Common myeloid progenitor, CD34-positive (primary cell): ENCODE results near the gene NSUN2.

Experiments used
- CTCF ChIA-PET: fragments of 350-600 bp; sonication (Branson Sonifier 250); formaldehyde crosslinking; loops from one replicate; lab custom pipeline; 2021; ENCODE audit warnings: antibody characterized with exemption; lab: Charles Lee
- POLR2A ChIA-PET: fragments of 350-600 bp; sonication (Branson Sonifier 250); formaldehyde crosslinking; loops from one replicate; lab custom pipeline; 2021; ENCODE audit warnings: antibody characterized with exemption; lab: Charles Lee
- DNase-seq, 3 donors: peaks; one replicate each; pipeline versions ENCODE4 v3.0.0 to v3.0.0-alpha.2; 2013
- H3K27ac ChIP-seq, 2 experiments: 1 replicate in 1 of 2; 2 replicates in 1 of 2; pipeline ENCODE4 v1.7.0; 2013; ENCODE audit warnings: inconsistent platforms in 2 of 2, low read length in 2 of 2, mild to moderate bottlenecking in 2 of 2, low read depth in 1 of 2, moderate library complexity in 1 of 2; ENCODE audit not compliant: severe bottlenecking in 2 of 2, insufficient read depth in 1 of 2, poor library complexity in 1 of 2
- H3K27me3 ChIP-seq, 5 experiments: replicated peaks in 2 of 5; 1 replicate in 3 of 5; 2 replicates in 2 of 5; pipeline versions ENCODE4 v1.6.1 to v1.7.0; 2013; ENCODE audit warnings: low read length in 4 of 5, mild to moderate bottlenecking in 2 of 5, moderate library complexity in 2 of 5, inconsistent platforms in 1 of 5; ENCODE audit not compliant: insufficient read depth in 5 of 5, control insufficient read depth in 4 of 5
- H3K36me3 ChIP-seq, 4 experiments: 1 replicate in 2 of 4; 2 replicates in 2 of 4; pipeline versions ENCODE4 v1.6.1 to v1.7.0; 2013; ENCODE audit warnings: low read length in 3 of 4, control low read depth in 1 of 4, mild to moderate bottlenecking in 1 of 4; ENCODE audit not compliant: control insufficient read depth in 4 of 4, insufficient read depth in 4 of 4
- H3K4me1 ChIP-seq, 4 experiments: 1 replicate in 3 of 4; 2 replicates in 1 of 4; pipeline versions ENCODE4 v1.6.1 to v1.7.1; 2013; ENCODE audit warnings: low read length in 3 of 4, mild to moderate bottlenecking in 3 of 4, control low read depth in 1 of 4, inconsistent platforms in 1 of 4, moderate library complexity in 1 of 4; ENCODE audit not compliant: control insufficient read depth in 4 of 4, insufficient read depth in 4 of 4; ENCODE audit errors: control extremely low read depth in 1 of 4
- H3K4me3 ChIP-seq, 7 experiments: 1 replicate in 4 of 7; 2 replicates in 3 of 7; pipeline versions ENCODE4 v1.5.1 to v1.7.0; 2013; ENCODE audit warnings: mild to moderate bottlenecking in 7 of 7, low read length in 6 of 7, moderate library complexity in 6 of 7, inconsistent platforms in 2 of 7, low read depth in 2 of 7, control low read depth in 1 of 7; ENCODE audit not compliant: insufficient read depth in 4 of 7, control insufficient read depth in 1 of 7; ENCODE audit errors: extremely low read depth in 1 of 7
- H3K9me3 ChIP-seq, 5 experiments: 1 replicate in 4 of 5; 2 replicates in 1 of 5; pipeline versions ENCODE4 v1.6.1 to v1.7.1; 2013; ENCODE audit warnings: low read length in 4 of 5, mild to moderate bottlenecking in 2 of 5, inconsistent platforms in 1 of 5, low read depth in 1 of 5, moderate library complexity in 1 of 5; ENCODE audit not compliant: control insufficient read depth in 4 of 5, insufficient read depth in 2 of 5; ENCODE audit errors: control extremely low read depth in 1 of 5
- WGBS: methylation state at CpG from one replicate; pipeline ENCODE4 v1.1.5; 2013; ENCODE audit not compliant: insufficient coverage; 5-methylcytosine and 5-hydroxymethylcytosine counted together

Gene NSUN2

DNA sequence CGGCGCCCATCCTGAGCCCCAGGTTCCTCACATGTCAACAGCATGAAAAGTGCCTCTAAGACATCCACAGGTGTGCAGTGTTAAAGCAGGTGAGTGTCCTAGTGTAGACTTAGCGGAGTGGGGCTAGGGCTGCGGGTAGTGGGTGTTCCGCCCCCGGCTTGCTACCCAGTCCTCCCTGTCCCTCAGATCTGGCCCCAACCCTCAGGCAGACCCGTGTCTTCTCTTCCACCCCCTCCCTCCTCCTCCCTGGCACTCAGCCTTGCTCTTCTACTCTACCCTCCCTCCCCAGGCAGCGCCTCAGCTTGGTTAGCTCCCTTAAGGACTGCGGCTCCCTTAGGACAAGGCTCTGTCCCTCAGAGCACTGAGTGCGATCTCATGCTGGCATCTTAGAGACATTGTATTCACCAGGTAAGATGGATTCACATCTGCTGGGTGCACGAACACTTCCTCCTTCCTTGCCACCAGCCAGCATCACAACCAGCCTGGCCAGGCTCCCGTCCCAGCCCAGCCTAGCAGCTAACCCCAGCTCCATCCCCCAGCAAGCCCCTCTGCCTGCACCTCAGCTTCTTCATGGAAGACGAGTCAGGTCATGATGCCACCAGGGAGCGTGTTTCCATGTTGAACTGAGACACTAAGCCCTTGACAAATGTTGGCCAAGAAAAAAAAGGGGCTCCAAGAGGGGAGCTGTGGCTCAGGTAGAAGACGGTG, 46.8 kb downstream of the NSUN2 start:
- no peaks in the 10 kb centered on the region for H3K36me3 ChIP-seq
- H3K4me3 ChIP-seq: no peak overlapping the region
- 78% methylated on average over 11 of the region's 15 CpGs for WGBS
- H3K27me3 ChIP-seq: peaks cover 0 to 62% (median 34%) of the 10 kb centered on the region in 5 experiments
- ChIA-PET POLR2A (interaction anchor here (0.7 kb wide), 1 partner anchor 176 kb away, joined by 3 read pairs; no protein-coding TSS in a partner anchor), CTCF (interaction anchor here (1.0 to 1.8 kb wide), 2 partner anchors 9 to 159 kb away, joined by 4 to 5 read pairs; no protein-coding TSS in a partner anchor)
- no peaks in the 10 kb centered on the region for H3K9me3 ChIP-seq
- peaks cover 0 to 11% (median 6%) of the 10 kb centered on the region in 4 experiments for H3K4me1 ChIP-seq
- no peak overlapping the region for H3K27ac ChIP-seq
- no peak for DNase-seq

DNA sequence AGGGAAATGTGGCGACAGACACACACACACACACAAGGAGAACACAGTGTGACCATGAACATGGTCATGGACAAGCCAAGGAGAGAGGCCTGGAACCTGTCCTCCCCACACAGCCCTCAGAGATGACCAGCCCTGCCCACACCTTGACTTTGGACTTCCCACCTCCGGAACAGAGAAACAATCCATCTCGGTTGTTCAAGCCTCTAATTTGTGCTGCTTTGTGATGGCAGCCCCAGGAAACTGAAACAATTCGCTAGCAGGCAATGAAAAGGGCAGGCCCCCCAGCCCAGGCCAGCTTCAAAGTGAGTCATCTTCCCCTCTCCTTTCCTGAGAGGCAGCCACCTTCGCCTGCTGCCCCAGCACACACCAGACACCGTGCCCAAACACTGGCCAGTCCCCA, 47.7 kb downstream of the NSUN2 start:
- no peaks in the 10 kb centered on the region for H3K36me3 ChIP-seq
- 53% methylated on average over 5 of the region's 6 CpGs for WGBS
- peak in 1 of 3 donors; percentile 33 for DNase-seq
- H3K27me3 ChIP-seq: peaks cover 0 to 69% (median 39%) of the 10 kb centered on the region in 5 experiments
- no peak overlapping the region for H3K4me3 ChIP-seq
- H3K27ac ChIP-seq: no peak overlapping the region
- H3K9me3 ChIP-seq: no peaks in the 10 kb centered on the region
- H3K4me1 ChIP-seq: peaks cover 0 to 11% (median 6%) of the 10 kb centered on the region in 4 experiments
- POLR2A ChIA-PET: no interaction called here
- CTCF ChIA-PET: interaction anchor here (1.0 kb wide), 1 partner anchor 160 kb away, joined by 4 read pairs; no protein-coding TSS in a partner anchor

DNA sequence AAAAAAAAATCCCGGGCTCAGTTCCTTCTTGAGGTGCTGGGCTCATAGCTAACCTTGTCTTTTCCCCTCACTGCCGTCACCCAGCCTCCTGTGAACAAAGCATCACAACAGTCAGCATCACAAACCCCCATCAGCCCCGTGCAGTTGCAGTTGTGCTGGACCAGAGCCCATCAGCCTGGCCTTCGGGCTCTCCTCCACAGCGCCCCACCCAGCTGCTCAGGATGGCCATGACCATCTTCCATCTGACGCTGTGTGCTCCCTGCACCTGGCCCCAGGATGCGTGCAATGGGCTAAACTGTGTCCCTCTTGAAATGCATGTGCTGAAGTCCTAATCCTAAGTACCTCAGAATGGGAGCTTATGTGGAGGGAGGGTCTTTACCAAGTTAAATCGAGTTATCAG, 48.1 kb downstream of the NSUN2 start:
- WGBS: 94% methylated on average over 6 of the region's 8 CpGs
- H3K27ac ChIP-seq: no peak overlapping the region
- H3K9me3 ChIP-seq: no peaks in the 10 kb centered on the region
- no peak for DNase-seq
- H3K4me1 ChIP-seq: peaks cover 0 to 11% (median 6%) of the 10 kb centered on the region in 4 experiments
- H3K27me3 ChIP-seq: peaks cover 0 to 74% (median 42%) of the 10 kb centered on the region in 5 experiments
- CTCF ChIA-PET: interaction anchor here (1.0 kb wide), 1 partner anchor 160 kb away, joined by 4 read pairs; no protein-coding TSS in a partner anchor
- H3K4me3 ChIP-seq: no peak overlapping the region
- no peaks in the 10 kb centered on the region for H3K36me3 ChIP-seq
- POLR2A ChIA-PET: no interaction called here

DNA sequence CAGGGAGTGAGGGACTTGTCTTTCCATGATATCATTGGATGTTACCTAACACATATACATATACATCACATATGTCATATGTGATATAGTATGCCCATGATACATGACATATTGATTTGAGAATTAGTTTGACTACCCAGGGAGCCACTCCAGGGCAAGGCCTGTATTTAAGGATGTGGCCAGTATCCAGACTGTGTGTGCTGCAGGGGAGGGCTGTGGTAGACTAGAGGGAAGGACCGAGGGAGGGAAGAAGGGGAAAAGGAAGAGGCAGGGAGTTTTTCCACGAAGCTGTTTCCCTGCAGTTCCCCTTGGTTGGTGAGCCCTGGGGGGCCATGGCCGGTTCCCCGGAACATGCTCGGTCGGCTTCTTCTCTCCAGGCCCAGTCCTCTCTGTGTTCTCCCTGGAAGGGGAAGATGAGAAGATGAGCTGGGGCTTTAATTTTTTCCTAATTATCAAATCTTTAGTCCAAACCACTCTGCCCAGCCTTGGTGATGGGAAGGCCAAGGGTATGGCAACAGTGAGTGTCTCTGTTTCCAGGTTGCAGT, 48.7 kb downstream of the NSUN2 start:
- Histone ChIP-seq H3K9me3 (no peaks in the 10 kb centered on the region), H3K4me1 (peaks cover 0 to 11% (median 6%) of the 10 kb centered on the region in 4 experiments), H3K27ac (no peak overlapping the region), H3K36me3 (no peaks in the 10 kb centered on the region), H3K4me3 (no peak overlapping the region), H3K27me3 (peaks cover 0 to 78% (median 45%) of the 10 kb centered on the region in 5 experiments)
- ChIA-PET POLR2A (no interaction called here), CTCF (no interaction called here)
- 64% methylated on average over 4 of the region's 6 CpGs for WGBS
- no peak for DNase-seq

DNA sequence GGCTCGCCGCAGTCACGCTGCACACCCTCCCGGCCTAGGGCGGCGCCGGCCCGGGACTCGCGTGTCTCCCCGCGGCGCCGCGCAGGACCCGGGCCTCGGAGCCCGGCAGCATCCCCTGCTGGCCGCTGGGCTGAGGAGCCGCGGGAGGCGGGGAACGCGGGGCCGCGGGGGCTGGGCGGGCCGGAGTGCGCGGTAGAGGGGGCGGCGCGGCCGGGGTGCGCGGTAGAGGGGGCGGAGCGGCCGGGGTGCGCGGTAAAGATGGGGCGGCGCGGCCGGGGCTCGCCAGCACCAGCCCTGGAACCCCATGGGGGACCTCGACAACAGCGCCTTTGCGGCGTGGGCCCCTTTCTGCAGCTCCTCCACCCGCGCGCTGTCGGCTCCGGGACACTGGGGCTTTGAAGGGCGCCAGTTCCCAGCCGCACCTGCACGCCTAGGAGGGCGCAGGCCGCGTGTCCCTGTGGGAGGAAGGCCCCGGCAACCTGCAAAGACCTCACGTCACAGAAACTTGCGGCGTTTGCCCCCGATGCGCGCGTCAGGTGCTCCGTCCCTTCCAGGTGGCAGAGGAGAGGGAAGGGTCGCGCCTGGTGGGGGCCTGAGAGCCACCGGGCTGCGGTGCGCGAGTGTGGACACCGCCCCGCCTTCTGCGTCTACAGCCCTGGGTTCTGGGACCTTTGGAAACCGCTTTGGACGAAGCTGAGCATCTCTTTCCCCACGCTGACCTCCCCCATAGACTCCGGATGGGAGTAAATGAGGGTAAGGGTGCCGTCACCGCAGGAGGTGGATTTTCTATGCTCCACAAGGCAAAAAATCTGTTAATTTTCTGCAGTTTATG, 49.6 kb downstream of the NSUN2 start:
- no peaks in the 10 kb centered on the region for H3K9me3 ChIP-seq
- CTCF ChIA-PET: interaction anchor here (1.1 to 2.3 kb wide), 2 partner anchors 10 to 16 kb away, joined by 3 to 7 read pairs; no protein-coding TSS in a partner anchor

GRCh38 chr5:6582507-6583048, 50.3 kb downstream of the NSUN2 start:
- peaks cover 0 to 11% (median 6%) of the 10 kb centered on the region in 4 experiments for H3K4me1 ChIP-seq
- peak overlapping the region in 2 of 7 experiments; percentile 30 to 58 for H3K4me3 ChIP-seq
- CTCF ChIA-PET: interaction anchor here (1.1 to 2.3 kb wide), 3 partner anchors 10 to 1141 kb away, joined by 3 to 7 read pairs (median 3); no protein-coding TSS in a partner anchor
- no peak overlapping the region for H3K27ac ChIP-seq
- POLR2A ChIA-PET: no interaction called here
- no peaks in the 10 kb centered on the region for H3K9me3 ChIP-seq
- 54% methylated on average over 29 of the region's 30 CpGs for WGBS
- H3K36me3 ChIP-seq: no peaks in the 10 kb centered on the region
- DNase-seq: no peak
- peaks cover 0 to 78% (median 45%) of the 10 kb centered on the region in 5 experiments for H3K27me3 ChIP-seq

More for the DNA sequence above, 49.6 kb downstream of the NSUN2 start:
- POLR2A ChIA-PET: no interaction called here
- Histone ChIP-seq H3K27ac (no peak overlapping the region), H3K36me3 (no peaks in the 10 kb centered on the region), H3K4me1 (peaks cover 0 to 11% (median 6%) of the 10 kb centered on the region in 4 experiments), H3K4me3 (peak overlapping the region in 3 of 7 experiments; percentile 41 to 63 (median 61)), H3K27me3 (peaks cover 0 to 78% (median 45%) of the 10 kb centered on the region in 5 experiments)
- peak; percentile 39 to 67 (median 59) for DNase-seq
- WGBS: 4% methylated on average over 75 of the region's 85 CpGs
